Mesenchymal stem cell (in vitro differentiated cells and primary cell): ENCODE results near the gene RAB24. TPM values are rescaled to one million over a fixed set of nuclear protein-coding genes. Genes with fewer than 3 reads are reported as not detected.

Experiments
- DNase-seq: peaks from one replicate; pipeline ENCODE4 v3.0.0-alpha.2; 2013
- H2AFZ ChIP-seq: one replicate; pipeline ENCODE4 v1.6.1; 2013; ENCODE audit warnings: low read depth, mild to moderate bottlenecking, control low read depth, inconsistent platforms, low read length, moderate library complexity
- H2AK5ac ChIP-seq: 2 replicates; pipeline ENCODE4 v1.6.1; 2013; ENCODE audit warnings: low read length, moderate library complexity, mild to moderate bottlenecking, inconsistent platforms; ENCODE audit not compliant: severe bottlenecking
- H2BK120ac ChIP-seq: one replicate; pipeline ENCODE4 v1.6.1; 2013; ENCODE audit warnings: low read depth, mild to moderate bottlenecking, inconsistent platforms, low read length, moderate library complexity
- H2BK12ac ChIP-seq, 2 experiments: one replicate each; pipeline ENCODE4 v1.6.1; 2013; ENCODE audit warnings: inconsistent platforms in 2 of 2, low read length in 2 of 2, mild to moderate bottlenecking in 2 of 2, moderate library complexity in 2 of 2, control low read depth in 1 of 2
- H2BK15ac ChIP-seq: one replicate; pipeline ENCODE4 v1.6.1; 2013; ENCODE audit warnings: mild to moderate bottlenecking, low read depth, inconsistent platforms; ENCODE audit not compliant: poor library complexity, severe bottlenecking
- H2BK5ac ChIP-seq: 2 replicates; pipeline ENCODE4 v1.6.1; 2013; ENCODE audit warnings: low read depth, mild to moderate bottlenecking, low read length, control low read depth, inconsistent platforms; ENCODE audit not compliant: poor library complexity, severe bottlenecking
- H3K14ac ChIP-seq, 2 experiments: one replicate each; pipeline ENCODE4 v1.6.1; 2013; ENCODE audit warnings: inconsistent platforms in 2 of 2, low read length in 2 of 2, control low read depth in 1 of 2, mild to moderate bottlenecking in 1 of 2, moderate library complexity in 1 of 2
- H3K18ac ChIP-seq, 2 experiments: one replicate each; pipeline ENCODE4 v1.6.1; 2013; ENCODE audit warnings: inconsistent platforms in 2 of 2, low read length in 2 of 2, control low read depth in 1 of 2, low read depth in 1 of 2, mild to moderate bottlenecking in 1 of 2
- H3K23ac ChIP-seq, 2 experiments: one replicate each; pipeline ENCODE4 v1.6.1; 2013; ENCODE audit warnings: inconsistent platforms in 2 of 2, low read length in 2 of 2, mild to moderate bottlenecking in 2 of 2, moderate library complexity in 2 of 2, control low read depth in 1 of 2
- H3K27ac ChIP-seq: 2 replicates; pipeline ENCODE4 v1.5.1; 2013; ENCODE audit warnings: mild to moderate bottlenecking, moderate library complexity, low read length, control low read depth, inconsistent platforms; ENCODE audit not compliant: poor library complexity, severe bottlenecking
- H3K27me3 ChIP-seq, 2 experiments: 2 replicates each; pipeline versions ENCODE4 v1.6.1 to v1.7.0; 2013; ENCODE audit warnings: low read length in 2 of 2, mild to moderate bottlenecking in 2 of 2, moderate library complexity in 2 of 2, control low read depth in 1 of 2, inconsistent platforms in 1 of 2; ENCODE audit not compliant: control insufficient read depth in 1 of 2, insufficient read depth in 1 of 2
- H3K36me3 ChIP-seq, 2 experiments: 2 replicates each; pipeline versions ENCODE4 v1.6.1 to v1.7.0; 2013; ENCODE audit warnings: low read length in 2 of 2, control low read depth in 1 of 2, inconsistent platforms in 1 of 2, low read depth in 1 of 2, mild to moderate bottlenecking in 1 of 2; ENCODE audit not compliant: insufficient read depth in 2 of 2, control insufficient read depth in 1 of 2
- H3K4ac ChIP-seq, 2 experiments: one replicate each; pipeline ENCODE4 v1.6.1; 2013; ENCODE audit warnings: inconsistent platforms in 2 of 2, low read length in 2 of 2, mild to moderate bottlenecking in 2 of 2, moderate library complexity in 2 of 2, control low read depth in 1 of 2, low read depth in 1 of 2
- H3K4me1 ChIP-seq: 2 replicates; pipeline ENCODE4 v1.6.1; 2013; ENCODE audit warnings: low read depth, low read length, control low read depth; ENCODE audit not compliant: control insufficient read depth, insufficient read depth
- H3K4me2 ChIP-seq: 2 replicates; pipeline ENCODE4 v1.6.1; 2013; ENCODE audit warnings: low read length, mild to moderate bottlenecking, inconsistent platforms; ENCODE audit not compliant: poor library complexity, severe bottlenecking
- H3K4me3 ChIP-seq, 2 experiments: 2 replicates each; pipeline versions ENCODE4 v1.5.1 to v1.7.0; 2013; ENCODE audit warnings: low read length in 2 of 2, mild to moderate bottlenecking in 2 of 2, control low read depth in 1 of 2, low read depth in 1 of 2; ENCODE audit not compliant: insufficient read depth in 1 of 2
- H3K79me1 ChIP-seq: replicated peaks from 2 replicates; pipeline ENCODE4 v1.6.1; 2013; ENCODE audit warnings: mild to moderate bottlenecking, control low read depth, low read length, inconsistent platforms; ENCODE audit not compliant: poor library complexity, severe bottlenecking
- H3K9ac ChIP-seq: 2 replicates; pipeline ENCODE4 v1.7.0; 2013; ENCODE audit warnings: mild to moderate bottlenecking, low read length, moderate library complexity
- H3K9me3 ChIP-seq: 2 replicates; pipeline ENCODE4 v1.7.0; 2013; ENCODE audit warnings: mild to moderate bottlenecking, low read length; ENCODE audit not compliant: control insufficient read depth
- H4K8ac ChIP-seq: one replicate; pipeline ENCODE4 v1.6.1; 2013; ENCODE audit warnings: inconsistent platforms, mild to moderate bottlenecking, low read length, moderate library complexity
- H4K91ac ChIP-seq: one replicate; pipeline ENCODE4 v1.6.1; 2013; ENCODE audit warnings: mild to moderate bottlenecking, low read length, inconsistent platforms
- WGBS: methylation state at CpG from one replicate; pipeline ENCODE4 v1.1.7; 2013; ENCODE audit warnings: mixed read lengths; 5-methylcytosine and 5-hydroxymethylcytosine counted together
- polyA plus RNA-seq, 2 experiments: library from polyadenylated mRNA; stranded (reverse); fragments of 200-250 nt; gene quantifications; one replicate each; pipeline ENCODE4 v1.2.3, GENCODE V29; 2013

The RAB24 gene
- 30.2 TPM for polyA plus RNA-seq (2013, experiment 1 of 2)
- 30.8 TPM for polyA plus RNA-seq (2013, experiment 2 of 2)

GRCh38 chr5:177303121-177303924, at the start of gene RAB24, which contains the start of gene PRELID1:
Gene RAB24 (minus strand): TSS chr5:177303719. CDS start chr5:177303288, 431 bp downstream.
Gene PRELID1 (plus strand): TSS chr5:177303799. CDS start chr5:177303986, 187 bp downstream.
- H3K4me1 ChIP-seq, result peaks cover 23% of the 10 kb centered on the region
- under 1% methylated on average over 98 of the region's 100 CpGs for WGBS
- no peak within 1 kb of the TSS for H2BK15ac ChIP-seq
- H2AFZ ChIP-seq, result peak within 1 kb of the TSS; percentile 65
- peak within 1 kb of the TSS; percentile 12 to 59 for H2BK12ac ChIP-seq
- H3K9me3 ChIP-seq, result no peaks in the 10 kb centered on the region
- peak within 1 kb of the TSS; percentile 98 for H3K9ac ChIP-seq
- peak within 1 kb of the TSS; percentile 35 for H3K27ac ChIP-seq
- H4K91ac ChIP-seq, result peak within 1 kb of the TSS; percentile 93
- DNase-seq, result peak; percentile 88
- H3K36me3 ChIP-seq, result peaks cover 40 to 64% of the 10 kb centered on the region in 2 experiments
- H2BK120ac ChIP-seq, result peak within 1 kb of the TSS; percentile 21
- H3K4me3 ChIP-seq, result peak within 1 kb of the TSS; percentile 81 to 98
- H3K4ac ChIP-seq, result peak within 1 kb of the TSS; percentile 57 to 89
- no peaks in the 10 kb centered on the region for H3K27me3 ChIP-seq
- peak within 1 kb of the TSS in 1 of 2 experiments; percentile 78 for H3K23ac ChIP-seq
- H3K18ac ChIP-seq, result peak within 1 kb of the TSS; percentile 86
- H2BK5ac ChIP-seq, result peak within 1 kb of the TSS; percentile 11
- H3K14ac ChIP-seq, result peak within 1 kb of the TSS in 1 of 2 experiments; percentile 97
- H4K8ac ChIP-seq, result peak within 1 kb of the TSS; percentile 76
- peak within 1 kb of the TSS; percentile 88 for H3K4me2 ChIP-seq
- H2AK5ac ChIP-seq, result no peak within 1 kb of the TSS
- peaks cover 19% of the 10 kb centered on the region for H3K79me1 ChIP-seq

- H2BK12ac ChIP-seq, result no peak overlapping the region
- peaks cover 26% of the 10 kb centered on the region for H3K4me1 ChIP-seq
- H3K23ac ChIP-seq, result no peak overlapping the region
- no peak for DNase-seq
- no peak overlapping the region for H4K91ac ChIP-seq
- no peak overlapping the region for H2BK15ac ChIP-seq
- no peak overlapping the region for H2AFZ ChIP-seq
- H3K4me3 ChIP-seq, result no peak overlapping the region
- no peak overlapping the region for H4K8ac ChIP-seq
- no peak overlapping the region for H3K4ac ChIP-seq
- WGBS, result 57% methylated on average over 1 of the region's 5 CpGs
- H3K27me3 ChIP-seq, result peaks cover 0 to 23% of the 10 kb centered on the region in 2 experiments
- H3K36me3 ChIP-seq, result peaks cover 5 to 14% of the 10 kb centered on the region in 2 experiments
- H3K79me1 ChIP-seq, result no peaks in the 10 kb centered on the region
- no peak overlapping the region for H3K27ac ChIP-seq
- H3K9ac ChIP-seq, result no peak overlapping the region
- H2BK120ac ChIP-seq, result no peak overlapping the region
- H3K4me2 ChIP-seq, result no peak overlapping the region
- H3K14ac ChIP-seq, result no peak overlapping the region
- H2BK5ac ChIP-seq, result no peak overlapping the region
- peaks cover 7% of the 10 kb centered on the region for H3K9me3 ChIP-seq
- H3K18ac ChIP-seq, result no peak overlapping the region
- H2AK5ac ChIP-seq, result no peak overlapping the region
These were observed 49.6 kb upstream of the RAB24 start for GRCh38 chr5:177353093-177353492.

- Histone ChIP-seq H3K4me3 (peak within 1 kb of the TSS; percentile 71 to 100), H3K36me3 (peaks cover 9 to 28% of the 10 kb centered on the region in 2 experiments), H4K8ac (peak within 1 kb of the TSS; percentile 94), H3K27me3 (peaks cover 0 to 8% of the 10 kb centered on the region in 2 experiments), H2BK120ac (peak within 1 kb of the TSS; percentile 71), H3K14ac (no peak within 1 kb of the TSS), H2AFZ (peak within 1 kb of the TSS; percentile 58), H2BK5ac (peak within 1 kb of the TSS; percentile 77), H3K79me1 (no peaks in the 10 kb centered on the region), H3K9ac (peak within 1 kb of the TSS; percentile 99), H3K23ac (no peak within 1 kb of the TSS), H3K4me1 (peaks cover 19% of the 10 kb centered on the region), H3K9me3 (peaks cover 7% of the 10 kb centered on the region), H3K4ac (peak within 1 kb of the TSS; percentile 1 to 86), H2BK12ac (peak within 1 kb of the TSS in 1 of 2 experiments; percentile 68), H3K4me2 (peak within 1 kb of the TSS; percentile 67), H3K18ac (peak within 1 kb of the TSS; percentile 94 to 98), H2AK5ac (peak within 1 kb of the TSS; percentile 23), H4K91ac (peak within 1 kb of the TSS; percentile 81), H2BK15ac (no peak within 1 kb of the TSS), H3K27ac (peak within 1 kb of the TSS; percentile 99)
- 9% methylated on average over 51 of the region's 55 CpGs for WGBS
- DNase-seq, result peak; percentile 97
These were observed 48.1 kb upstream of the RAB24 start, which contains the start of gene LMAN2 for GRCh38 chr5:177351392-177352329. Gene LMAN2 (minus strand): TSS chr5:177351668. CDS start chr5:177351647, 21 bp downstream.
